CD4-positive, alpha-beta T cell (primary cell): Measurements from ENCODE around the gene ABCB9. TPM values are rescaled to one million over a fixed set of nuclear protein-coding genes. Genes with fewer than 3 reads are reported as not detected.

Experiments
- ATAC-seq: fragments of 200-7000 bp; cut with Tn5 transposase; one replicate; pipeline ENCODE4 v1.10.0; 2022; ENCODE audit warnings: mild to moderate bottlenecking; ENCODE audit not compliant: poor library complexity
- CTCF ChIA-PET: fragments of 350-600 bp; sonication (Branson Sonifier 250); formaldehyde crosslinking; loops from one replicate; lab custom pipeline; 2021; ENCODE audit warnings: antibody characterized with exemption, inconsistent platforms; lab: Charles Lee
- POLR2A ChIA-PET: fragments of 350-600 bp; sonication (Branson Sonifier 250); formaldehyde crosslinking; loops from one replicate; lab custom pipeline; 2021; ENCODE audit warnings: antibody characterized with exemption, inconsistent platforms; lab: Charles Lee
- DNase-seq, 14 experiments: peaks; one replicate each; pipeline ENCODE4 v3.0.0-alpha.2; 2013 to 2020; ENCODE audit warnings: mixed read lengths in 2 of 14
- H3K27ac ChIP-seq, 2 donors: one replicate each; pipeline versions ENCODE4 v1.5.1 to v1.7.0; 2013; ENCODE audit warnings: low read length in 2 of 2, low read depth in 1 of 2, mild to moderate bottlenecking in 1 of 2
- H3K27me3 ChIP-seq, 2 experiments: 1 replicate in 1 of 2; 2 replicates in 1 of 2; pipeline versions ENCODE4 v1.6.1 to v1.7.0; 2013; ENCODE audit warnings: low read length in 2 of 2, control low read depth in 1 of 2, mild to moderate bottlenecking in 1 of 2, moderate library complexity in 1 of 2; ENCODE audit not compliant: insufficient read depth in 2 of 2, control insufficient read depth in 1 of 2
- H3K36me3 ChIP-seq: one replicate; pipeline ENCODE4 v1.6.1; 2013; ENCODE audit warnings: low read length, control low read depth; ENCODE audit not compliant: insufficient read depth
- H3K4me1 ChIP-seq: one replicate; pipeline ENCODE4 v1.6.1; 2013; ENCODE audit warnings: low read length, control low read depth; ENCODE audit not compliant: insufficient read depth
- H3K4me3 ChIP-seq: one replicate; pipeline ENCODE4 v1.5.1; 2013; ENCODE audit warnings: mild to moderate bottlenecking, low read length, moderate library complexity
- H3K9me3 ChIP-seq, 2 experiments: 1 replicate in 1 of 2; 2 replicates in 1 of 2; pipeline versions ENCODE4 v1.6.1 to v1.7.0; 2013; ENCODE audit warnings: low read length in 2 of 2, mild to moderate bottlenecking in 2 of 2, control low read depth in 1 of 2, moderate library complexity in 1 of 2; ENCODE audit not compliant: control insufficient read depth in 1 of 2, insufficient read depth in 1 of 2
- H3K27ac Mint-ChIP-seq: one replicate; pipeline ENCODE4 v1.8.0; 2020; ENCODE audit warnings: mixed read lengths
- H3K27me3 Mint-ChIP-seq: one replicate; pipeline ENCODE4 v1.8.0; 2021; ENCODE audit warnings: mixed read lengths
- H3K36me3 Mint-ChIP-seq: one replicate; pipeline ENCODE4 v1.8.0; 2021; ENCODE audit warnings: low read depth, mixed read lengths
- H3K4me1 Mint-ChIP-seq: one replicate; pipeline ENCODE4 v1.8.0; 2021; ENCODE audit warnings: low read depth, mixed read lengths
- H3K4me3 Mint-ChIP-seq: one replicate; pipeline ENCODE4 v1.8.0; 2020; ENCODE audit warnings: mild to moderate bottlenecking, mixed read lengths
- H3K9me3 Mint-ChIP-seq: one replicate; pipeline ENCODE4 v1.8.0; 2020; ENCODE audit warnings: mixed read lengths
- intact Hi-C, 2 experiments: fragments of 100-400 bp; cut with DNase I in 1 of 2; cut with micrococcal nuclease in 1 of 2; formaldehyde crosslinking; loops; one replicate each; pipeline versions ENCODE4 v1.15.1 to v1.9.0; 2023 to 2025; cut with DNase I, micrococcal nuclease
- total RNA-seq, 174 experiments: library from RNA in 2 of 174; stranded (reverse) in 2 of 174; gene quantifications; one replicate each; pipeline ENCODE4 v1.2.3 and lab custom pipeline; 2021 to 2026
- TF ChIP-seq, protein P1 (sequence below): fragments of 200-600 bp; IDR thresholded peaks from one replicate; pipeline ENCODE4 v1.8.0; 2022; ENCODE audit warnings: antibody characterized with exemption, mild to moderate bottlenecking

ABCB9 gene
- total RNA-seq, 2 experiments from 2014 or later: 5.4 to 6.2 TPM

DNA sequence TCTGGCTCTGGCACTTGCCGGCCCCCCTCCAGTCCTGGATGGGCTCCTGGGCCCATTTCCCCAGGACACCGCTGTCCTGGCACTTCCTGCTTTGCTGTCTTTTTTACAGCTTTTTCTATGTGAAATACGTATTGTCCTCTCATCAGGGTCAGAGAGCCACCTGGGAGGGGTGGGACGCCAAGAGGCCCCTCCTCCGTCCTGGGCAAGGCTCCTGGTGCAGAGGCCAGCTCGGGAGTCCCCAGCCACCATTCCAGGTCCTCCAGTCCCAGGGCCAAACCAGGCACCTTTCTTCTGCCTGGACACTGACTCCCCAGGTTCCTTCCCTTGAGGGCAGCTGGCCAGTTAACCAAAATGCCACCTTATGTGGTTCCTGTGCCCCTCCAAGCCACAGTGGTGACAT, 37.0 kb upstream of the ABCB9 start:
- Histone ChIP-seq H3K9me3 (no peaks in the 10 kb centered on the region), H3K27me3 (no peaks in the 10 kb centered on the region), H3K4me1 (no peaks in the 10 kb centered on the region), H3K36me3 (peaks cover 27% of the 10 kb centered on the region), H3K27ac (no peak overlapping the region), H3K4me3 (no peak overlapping the region)
- intact Hi-C loops: no loop called here
- Mint-ChIP-seq H3K27ac (peak overlapping the region; percentile 6), H3K4me3 (no peak overlapping the region), H3K4me1 (no peaks in the 10 kb centered on the region), H3K36me3 (peaks cover 55% of the 10 kb centered on the region), H3K27me3 (no peaks in the 10 kb centered on the region), H3K9me3 (no peaks in the 10 kb centered on the region)
- TF ChIP-seq, protein P1, sequence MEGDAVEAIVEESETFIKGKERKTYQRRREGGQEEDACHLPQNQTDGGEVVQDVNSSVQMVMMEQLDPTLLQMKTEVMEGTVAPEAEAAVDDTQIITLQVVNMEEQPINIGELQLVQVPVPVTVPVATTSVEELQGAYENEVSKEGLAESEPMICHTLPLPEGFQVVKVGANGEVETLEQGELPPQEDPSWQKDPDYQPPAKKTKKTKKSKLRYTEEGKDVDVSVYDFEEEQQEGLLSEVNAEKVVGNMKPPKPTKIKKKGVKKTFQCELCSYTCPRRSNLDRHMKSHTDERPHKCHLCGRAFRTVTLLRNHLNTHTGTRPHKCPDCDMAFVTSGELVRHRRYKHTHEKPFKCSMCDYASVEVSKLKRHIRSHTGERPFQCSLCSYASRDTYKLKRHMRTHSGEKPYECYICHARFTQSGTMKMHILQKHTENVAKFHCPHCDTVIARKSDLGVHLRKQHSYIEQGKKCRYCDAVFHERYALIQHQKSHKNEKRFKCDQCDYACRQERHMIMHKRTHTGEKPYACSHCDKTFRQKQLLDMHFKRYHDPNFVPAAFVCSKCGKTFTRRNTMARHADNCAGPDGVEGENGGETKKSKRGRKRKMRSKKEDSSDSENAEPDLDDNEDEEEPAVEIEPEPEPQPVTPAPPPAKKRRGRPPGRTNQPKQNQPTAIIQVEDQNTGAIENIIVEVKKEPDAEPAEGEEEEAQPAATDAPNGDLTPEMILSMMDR: no peak
- ChIA-PET CTCF (no interaction called here), POLR2A (interaction anchor here (0.6 kb wide), 1 partner anchor 235 kb away, joined by 4 read pairs; no protein-coding TSS in a partner anchor)
- ATAC-seq (no peak), DNase-seq (no peak)

DNA sequence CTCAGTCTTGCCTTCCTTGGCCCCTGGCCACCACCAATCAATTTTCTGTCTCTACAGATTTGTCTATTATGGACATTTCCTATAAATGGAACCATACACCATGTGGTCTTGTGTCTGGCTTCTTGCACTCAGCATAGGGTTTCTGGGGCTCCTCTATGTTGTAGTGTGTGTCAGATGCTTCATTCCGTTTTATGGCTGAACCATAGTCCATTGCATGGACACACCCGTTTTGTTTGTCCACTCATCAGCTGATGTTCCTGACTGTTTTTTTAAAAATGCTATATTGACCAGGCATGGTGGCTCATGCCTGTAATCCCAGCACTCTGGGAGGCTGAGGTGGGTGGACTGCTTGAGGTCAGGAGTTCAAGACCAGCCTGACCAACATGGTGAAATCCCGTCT, 35.2 kb upstream of the ABCB9 start:
- Mint-ChIP-seq H3K4me1 (no peaks in the 10 kb centered on the region), H3K27me3 (no peaks in the 10 kb centered on the region), H3K36me3 (peaks cover 39% of the 10 kb centered on the region), H3K9me3 (no peaks in the 10 kb centered on the region), H3K27ac (no peak overlapping the region), H3K4me3 (no peak overlapping the region)
- no peaks in the 10 kb centered on the region for H3K27me3 ChIP-seq
- intact Hi-C loops: no loop called here
- no peak for ATAC-seq
- ChIA-PET CTCF (no interaction called here), POLR2A (no interaction called here)
- H3K27ac ChIP-seq: no peak overlapping the region
- peaks cover 31% of the 10 kb centered on the region for H3K36me3 ChIP-seq
- no peaks in the 10 kb centered on the region for H3K4me1 ChIP-seq
- H3K9me3 ChIP-seq: no peaks in the 10 kb centered on the region
- DNase-seq: no peak
- TF ChIP-seq, protein P1: no peak
- H3K4me3 ChIP-seq: no peak overlapping the region

DNA sequence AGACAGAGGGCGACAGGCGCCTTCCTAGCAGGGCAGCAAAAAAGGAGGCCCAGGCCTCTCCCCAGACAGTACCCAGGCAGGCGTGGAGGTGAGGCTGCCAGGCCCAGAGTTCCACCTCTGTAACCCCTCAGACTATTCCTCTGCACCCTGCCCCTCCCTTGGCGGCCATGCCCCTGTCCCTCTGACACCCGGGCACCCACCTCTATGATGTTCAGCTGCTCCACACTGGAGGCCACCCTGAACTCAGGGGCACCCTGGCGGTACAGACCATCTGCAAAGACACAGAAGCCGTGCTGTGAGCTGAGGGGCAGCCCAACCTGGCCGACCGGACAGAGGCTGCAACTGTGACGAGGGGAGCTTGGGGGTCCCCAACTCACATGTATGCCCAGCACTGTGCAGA, 34.3 kb upstream of the ABCB9 start:
- no peaks in the 10 kb centered on the region for H3K9me3 Mint-ChIP-seq
- peaks cover 39% of the 10 kb centered on the region for H3K36me3 Mint-ChIP-seq
- Histone ChIP-seq H3K36me3 (peaks cover 35% of the 10 kb centered on the region), H3K4me3 (no peak overlapping the region), H3K27ac (no peak overlapping the region), H3K4me1 (no peaks in the 10 kb centered on the region), H3K27me3 (no peaks in the 10 kb centered on the region), H3K9me3 (no peaks in the 10 kb centered on the region)
- ChIA-PET CTCF (no interaction called here), POLR2A (no interaction called here)
- intact Hi-C loops: no loop called here
- ATAC-seq (no peak), DNase-seq (no peak)
- no peaks in the 10 kb centered on the region for H3K4me1 Mint-ChIP-seq
- no peaks in the 10 kb centered on the region for H3K27me3 Mint-ChIP-seq
- TF ChIP-seq, protein P1: no peak
- no peak overlapping the region for H3K4me3 Mint-ChIP-seq
- no peak overlapping the region for H3K27ac Mint-ChIP-seq
